Keratinocyte (primary cell): Measurements from ENCODE around the gene OR13G1. TPM values are rescaled to one million over a fixed set of nuclear protein-coding genes. Genes with fewer than 3 reads are reported as not detected.

ENCODE experiments used
- DNase-seq: peaks from one replicate; pipeline ENCODE4 v3.0.0-alpha.2; 2011; ENCODE audit warnings: low read depth, missing footprints, low spot score
- FAIRE-seq: peaks from 2 replicates; lab custom pipeline; 2011; peaks lifted over from hg19 to GRCh38; lab: Jason Lieb, UNC
- H2AFZ ChIP-seq: 2 replicates; pipeline ENCODE4 v1.6.0; 2012; ENCODE audit warnings: low read length, control low read depth, inconsistent platforms; ENCODE audit not compliant: control insufficient read depth
- H3K27ac ChIP-seq: 2 replicates; pipeline ENCODE4 v1.5.1; 2011; ENCODE audit warnings: low read length; ENCODE audit not compliant: control insufficient read depth, insufficient read depth
- H3K27me3 ChIP-seq: 3 replicates; pipeline ENCODE4 v1.6.0; 2011; ENCODE audit warnings: low read length; ENCODE audit not compliant: control insufficient read depth, insufficient read depth; ENCODE audit errors: extremely low read depth
- H3K36me3 ChIP-seq, 2 experiments: 2 replicates in 1 of 2; 3 replicates in 1 of 2; pipeline ENCODE4 v1.5.1; 2011; ENCODE audit warnings: low read length in 2 of 2, mild to moderate bottlenecking in 1 of 2; ENCODE audit not compliant: control insufficient read depth in 2 of 2, insufficient read depth in 2 of 2; ENCODE audit errors: extremely low read depth in 1 of 2
- H3K4me1 ChIP-seq: 3 replicates; pipeline ENCODE4 v1.5.1; 2011; ENCODE audit warnings: low read length; ENCODE audit not compliant: control insufficient read depth, insufficient read depth; ENCODE audit errors: extremely low read depth
- H3K4me2 ChIP-seq: 3 replicates; pipeline ENCODE4 v1.6.0; 2011; ENCODE audit warnings: low read depth, low read length; ENCODE audit not compliant: control insufficient read depth, insufficient read depth; ENCODE audit errors: extremely low read depth
- H3K4me3 ChIP-seq, 3 experiments: fragments of 200-600 bp in 1 of 3; sonication (generic) in 1 of 3; 2 replicates in 2 of 3; 3 replicates in 1 of 3; pipeline ENCODE4 v1.5.1; 2011 to 2016; ENCODE audit warnings: low read length in 3 of 3, mild to moderate bottlenecking in 3 of 3, control low read depth in 2 of 3, inconsistent platforms in 1 of 3, low read depth in 1 of 3, mixed read lengths in 1 of 3, mixed run types in 1 of 3, moderate library complexity in 1 of 3; ENCODE audit not compliant: control insufficient read depth in 2 of 3, insufficient read depth in 2 of 3; ENCODE audit errors: extremely low read depth in 1 of 3
- H3K79me2 ChIP-seq: 2 replicates; pipeline ENCODE4 v1.6.0; 2012; ENCODE audit warnings: low read length; ENCODE audit not compliant: control insufficient read depth, insufficient read depth
- H3K9ac ChIP-seq: 3 replicates; pipeline ENCODE4 v1.6.0; 2011; ENCODE audit warnings: low read length; ENCODE audit not compliant: control insufficient read depth, insufficient read depth; ENCODE audit errors: extremely low read depth
- H3K9me1 ChIP-seq: 3 replicates; pipeline ENCODE4 v1.6.0; 2011; ENCODE audit warnings: low read length; ENCODE audit not compliant: control insufficient read depth, insufficient read depth; ENCODE audit errors: extremely low read depth
- H3K9me3 ChIP-seq: 2 replicates; pipeline ENCODE4 v1.5.1; 2012; ENCODE audit warnings: low read depth, low read length; ENCODE audit not compliant: control insufficient read depth
- H4K20me1 ChIP-seq: 3 replicates; pipeline ENCODE4 v1.6.0; 2011; ENCODE audit warnings: low read length; ENCODE audit not compliant: control insufficient read depth, insufficient read depth; ENCODE audit errors: extremely low read depth
- CTCF ChIP-seq, 3 experiments: IDR thresholded peaks in 1 of 3; conservative IDR thresholded peaks in 1 of 3; optimal IDR thresholded peaks in 1 of 3; 2 replicates in 2 of 3; 3 replicates in 1 of 3; pipeline versions ENCODE3 to v1.5.1; 2011; ENCODE audit warnings: low read length in 3 of 3, mild to moderate bottlenecking in 3 of 3, moderate library complexity in 2 of 3, control low read depth in 1 of 3, inconsistent platforms in 1 of 3; ENCODE audit not compliant: insufficient read depth in 2 of 3; ENCODE audit errors: extremely low read depth in 1 of 3
- EZH2 ChIP-seq: IDR thresholded peaks from one replicate; pipeline ENCODE4 v1.6.1; 2012; ENCODE audit warnings: inconsistent platforms, mild to moderate bottlenecking, low read length, moderate library complexity
- dilution Hi-C: fragments of 300-500 bp; cut with MboI; formaldehyde crosslinking; loops from one replicate; pipeline ENCODE4 v1.7.0; 2020; ENCODE audit warnings: low sequenced_read_pairs; ENCODE audit not compliant: extremely low pct_ligation_motif_present
- polyA plus RNA-seq, 5 experiments: library from polyadenylated mRNA; depleted of rRNA in 3 of 5; stranded (reverse) in 3 of 5; stranded (forward) in 1 of 5; unstranded in 1 of 5; fragments of >200 nt; gene quantifications; 1 replicate in 1 of 5; 2 replicates in 3 of 5; 3 replicates in 1 of 5; pipeline versions ENCODE4 v1.2.1 to v1.2.3, GENCODE V29; 2011 to 2012; ENCODE audit warnings: missing spikeins in 2 of 5, low read depth in 1 of 5, low replicate concordance in 1 of 5

The OR13G1 gene
- polyA plus RNA-seq, 1 donor (not counting 4 experiments of a cell fraction or from before 2014, with no cell fraction given), result not detected

- Histone ChIP-seq H3K9me1 (no peaks in the 10 kb centered on the region), H3K9ac (no peak overlapping the region), H3K9me3 (no peaks in the 10 kb centered on the region), H3K4me3 (no peak overlapping the region), H3K27ac (no peak overlapping the region), H3K36me3 (no peaks in the 10 kb centered on the region), H3K4me1 (no peaks in the 10 kb centered on the region), H3K4me2 (no peak overlapping the region), H3K79me2 (no peaks in the 10 kb centered on the region), H2AFZ (no peak overlapping the region), H3K27me3 (no peaks in the 10 kb centered on the region), H4K20me1 (no peaks in the 10 kb centered on the region)
- dilution Hi-C loops, result no loop called here
- no peak for TF ChIP-seq EZH2
- TF ChIP-seq CTCF (optimal IDR thresholded peaks at IDR 0.05 in 1 of 3, IDR thresholded peaks at IDR 0.05 in 1 of 3, conservative IDR thresholded peaks at IDR 0.05 in 1 of 3; ENCODE audit: extremely low read depth in 1 of 3, insufficient read depth in 2 of 3, low read length in 3 of 3), result no peak
- no peak for FAIRE-seq
- no peak for DNase-seq
Observed at GRCh38 chr1:247680171-247680570, 632 bp upstream of the OR13G1 start.

GRCh38 chr1:247669225-247669624 is 10.3 kb downstream of the OR13G1 start:
- dilution Hi-C loops, result no loop called here
- H3K36me3 ChIP-seq, result no peaks in the 10 kb centered on the region
- FAIRE-seq, result no peak
- H3K27me3 ChIP-seq, result no peaks in the 10 kb centered on the region
- DNase-seq, result no peak
- TF ChIP-seq CTCF (optimal IDR thresholded peaks at IDR 0.05 in 1 of 3, IDR thresholded peaks at IDR 0.05 in 1 of 3, conservative IDR thresholded peaks at IDR 0.05 in 1 of 3; ENCODE audit: extremely low read depth in 1 of 3, insufficient read depth in 2 of 3, low read length in 3 of 3) (no peak), EZH2 (no peak)
- H3K9me1 ChIP-seq, result no peaks in the 10 kb centered on the region
- H3K27ac ChIP-seq, result no peak overlapping the region
- H3K9ac ChIP-seq, result no peak overlapping the region
- H3K4me2 ChIP-seq, result no peak overlapping the region
- H2AFZ ChIP-seq, result no peak overlapping the region
- no peaks in the 10 kb centered on the region for H4K20me1 ChIP-seq
- no peaks in the 10 kb centered on the region for H3K79me2 ChIP-seq
- no peaks in the 10 kb centered on the region for H3K9me3 ChIP-seq
- no peaks in the 10 kb centered on the region for H3K4me1 ChIP-seq
- no peak overlapping the region for H3K4me3 ChIP-seq
